ENCODE results near the gene TIAM1. TPM values are rescaled to one million over a fixed set of nuclear protein-coding genes. Genes with fewer than 3 reads are reported as not detected.

Gene TIAM1
- total RNA-seq, 1 donor from 2014 or later: 2.7 TPM

GRCh38 chr21:31331231-31331630 is 12.8 kb downstream of the TIAM1 start:
- no peak overlapping the region for H3K4me3 ChIP-seq
- no peaks in the 10 kb centered on the region for H3K4me1 ChIP-seq
- intact Hi-C loops (cut with DNase I): no loop called here
- no peak overlapping the region for H3K27ac ChIP-seq
- TF ChIP-seq CTCF (IDR thresholded peaks at IDR 0.05): no peak
- H3K36me3 ChIP-seq: no peaks in the 10 kb centered on the region
- H3K27me3 ChIP-seq: no peaks in the 10 kb centered on the region
- no peak for DNase-seq (ENCODE audit: low spot score in 2 of 2)
- no peaks in the 10 kb centered on the region for H3K9me3 ChIP-seq

DNA sequence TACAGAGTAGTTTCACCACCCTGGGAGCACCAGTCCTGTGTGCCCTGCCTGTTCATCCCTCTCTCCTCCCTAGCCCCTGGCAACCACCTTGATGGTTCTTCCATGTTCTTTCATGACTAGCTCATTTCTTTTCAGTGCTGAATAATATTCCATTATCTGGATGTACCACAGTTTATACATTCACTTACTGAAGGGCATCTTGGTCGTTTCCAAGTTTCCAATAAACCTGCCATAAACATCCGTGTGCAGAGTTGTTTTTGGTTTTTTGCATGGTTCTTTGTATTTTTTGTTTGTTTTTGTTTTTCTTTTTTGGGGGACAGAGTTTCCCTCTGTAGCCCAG is 13.9 kb downstream of the TIAM1 start:
- no peak for TF ChIP-seq CTCF (IDR thresholded peaks at IDR 0.05)
- Histone ChIP-seq H3K4me1 (no peaks in the 10 kb centered on the region), H3K36me3 (no peaks in the 10 kb centered on the region), H3K27me3 (no peaks in the 10 kb centered on the region), H3K9me3 (no peaks in the 10 kb centered on the region), H3K27ac (no peak overlapping the region), H3K4me3 (no peak overlapping the region)
- intact Hi-C loops (cut with DNase I): no loop called here
- DNase-seq (ENCODE audit: low spot score in 2 of 2): no peak

- DNase-seq (ENCODE audit: low spot score in 2 of 2): no peak
- no peak for TF ChIP-seq CTCF (IDR thresholded peaks at IDR 0.05)
- H3K4me3 ChIP-seq: no peak overlapping the region
- no peaks in the 10 kb centered on the region for H3K27me3 ChIP-seq
- H3K4me1 ChIP-seq: no peaks in the 10 kb centered on the region
- no peak overlapping the region for H3K27ac ChIP-seq
- H3K9me3 ChIP-seq: no peaks in the 10 kb centered on the region
- intact Hi-C loops (cut with DNase I): no loop called here
- H3K36me3 ChIP-seq: no peaks in the 10 kb centered on the region
Measured at GRCh38 chr21:31329456-31330143, 14.5 kb downstream of the TIAM1 start.

DNA sequence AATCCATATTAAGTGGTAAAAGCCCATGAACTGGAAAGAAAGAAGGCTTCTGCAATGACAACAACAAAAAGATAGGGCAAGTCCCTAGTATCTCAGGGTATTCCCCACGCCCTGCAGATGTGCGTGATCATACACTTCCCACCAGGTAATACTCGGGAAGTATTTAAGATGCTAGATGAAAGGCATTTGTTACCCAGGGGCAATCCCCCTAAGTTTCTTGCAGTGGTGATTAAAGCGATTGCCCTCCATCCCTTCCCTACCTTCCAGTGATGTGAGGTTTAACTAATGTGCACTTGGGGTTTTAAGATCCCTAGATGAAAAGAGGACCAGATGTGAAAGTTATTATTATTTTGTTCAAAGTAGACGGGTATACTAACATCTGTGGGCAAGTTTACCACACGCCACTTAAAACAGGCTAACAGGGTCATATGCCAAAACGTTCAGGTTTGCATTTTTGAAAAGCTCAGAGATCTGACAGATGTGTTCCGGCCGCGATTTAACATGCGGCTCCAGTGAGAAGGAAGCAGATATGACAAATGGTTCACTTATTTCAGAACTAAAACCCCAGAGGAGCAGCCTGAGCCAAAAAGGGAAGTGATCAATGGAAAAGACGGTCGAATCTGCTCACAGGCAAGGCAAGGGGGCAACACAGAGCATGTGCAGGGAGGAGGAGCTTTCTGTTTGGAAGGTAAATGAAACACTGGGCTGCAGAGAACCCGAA is 17.4 kb downstream of the TIAM1 start:
- TF ChIP-seq CTCF (IDR thresholded peaks at IDR 0.05): no peak
- Histone ChIP-seq H3K27ac (no peak overlapping the region), H3K36me3 (no peaks in the 10 kb centered on the region), H3K4me1 (no peaks in the 10 kb centered on the region), H3K9me3 (no peaks in the 10 kb centered on the region), H3K4me3 (no peak overlapping the region), H3K27me3 (no peaks in the 10 kb centered on the region)
- intact Hi-C loops (cut with DNase I): no loop called here
- DNase-seq (ENCODE audit: low spot score in 2 of 2): no peak

GRCh38 chr21:31318971-31319370 is 25.1 kb downstream of the TIAM1 start:
- TF ChIP-seq CTCF (IDR thresholded peaks at IDR 0.05): no peak
- Histone ChIP-seq H3K4me1 (no peaks in the 10 kb centered on the region), H3K4me3 (no peak overlapping the region), H3K36me3 (no peaks in the 10 kb centered on the region), H3K27ac (no peak overlapping the region), H3K27me3 (no peaks in the 10 kb centered on the region), H3K9me3 (no peaks in the 10 kb centered on the region)
- no peak for DNase-seq (ENCODE audit: low spot score in 2 of 2)
- intact Hi-C loops (cut with DNase I): no loop called here

Measured in ascending aorta (tissue), 2 donors.